Right forelimb (tissue), 1 donor: ENCODE measurements around the gene GSG1L.

Experiments used
- DNase-seq: peaks from one replicate; pipeline ENCODE4 v3.0.0-alpha.2; 2018

GSG1L gene

GRCh38 chr16:28063591-28064061, at the start of gene GSG1L:
Gene GSG1L, minus strand, starts transcription at chr16:28063714. Its CDS starts 290 bp downstream, at chr16:28063424.
- no peak for DNase-seq

DNA sequence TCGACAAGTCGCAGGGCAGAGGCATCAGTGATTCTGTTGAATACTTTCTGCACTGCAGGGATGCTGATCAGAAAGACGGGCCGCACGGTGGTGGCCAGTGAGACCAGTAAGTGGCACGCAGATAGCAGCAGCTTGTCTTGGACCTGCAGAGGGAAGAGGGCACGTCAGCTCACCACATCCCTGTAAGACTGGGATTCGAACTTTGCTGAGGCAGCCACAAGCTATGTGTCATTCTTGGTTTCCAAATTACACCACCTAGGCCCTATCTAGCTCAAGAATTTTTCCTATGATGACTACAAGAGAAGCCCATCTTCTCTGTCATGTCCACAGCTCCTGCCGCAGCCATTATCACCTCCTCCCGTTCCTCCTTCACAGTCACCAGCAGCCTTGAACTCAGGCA, 49.4 kb upstream of the GSG1L start:
- DNase-seq = no peak

DNA sequence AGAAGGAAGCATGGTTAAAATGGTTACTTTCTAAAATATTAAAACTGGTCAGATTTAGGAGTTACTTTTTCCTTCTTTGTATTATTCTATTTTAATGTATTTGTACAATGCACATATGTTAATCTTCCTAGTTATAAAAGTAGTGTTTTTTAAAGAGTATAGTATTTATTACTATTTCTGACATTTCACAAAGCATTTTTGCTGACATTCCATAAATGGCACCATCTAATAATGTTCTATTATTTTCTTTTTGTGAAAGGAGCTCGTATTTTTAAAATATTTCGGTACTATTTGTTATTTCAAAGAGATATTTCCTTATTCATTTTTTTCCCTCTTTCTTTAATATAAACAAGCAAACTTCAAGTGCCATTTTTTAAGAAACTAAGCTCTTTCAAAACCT, 47.5 kb upstream of the GSG1L start:
- DNase-seq = no peak

GRCh38 chr16:28110479-28110878, 47.0 kb upstream of the GSG1L start:
- DNase-seq = no peak

DNA sequence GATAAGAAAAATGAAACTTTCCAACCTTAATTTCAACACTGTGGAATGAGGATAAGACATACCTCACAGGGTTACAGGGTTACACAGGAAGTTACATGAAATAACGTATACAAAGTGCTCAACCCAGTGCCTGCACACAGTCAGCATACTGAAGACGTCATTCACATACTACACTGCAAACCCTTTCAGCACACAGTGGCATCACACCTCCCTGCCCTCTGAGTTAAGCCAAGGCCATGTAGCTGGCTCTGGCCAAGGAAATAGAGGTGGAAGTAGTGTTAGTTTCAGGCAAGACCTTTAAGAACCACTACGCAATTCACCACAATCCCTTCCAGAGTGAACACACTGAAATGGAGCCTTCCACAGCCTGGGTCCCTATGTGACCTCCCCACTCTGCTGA, 46.6 kb upstream of the GSG1L start:
- DNase-seq = no peak

- DNase-seq = no peak
Observed at GRCh38 chr16:28108590-28109247, 45.2 kb upstream of the GSG1L start.

- DNase-seq = no peak
Observed at GRCh38 chr16:28107232-28107631, 43.7 kb upstream of the GSG1L start.

GRCh38 chr16:28106467-28107215, 43.1 kb upstream of the GSG1L start:
- DNase-seq = no peak

DNA sequence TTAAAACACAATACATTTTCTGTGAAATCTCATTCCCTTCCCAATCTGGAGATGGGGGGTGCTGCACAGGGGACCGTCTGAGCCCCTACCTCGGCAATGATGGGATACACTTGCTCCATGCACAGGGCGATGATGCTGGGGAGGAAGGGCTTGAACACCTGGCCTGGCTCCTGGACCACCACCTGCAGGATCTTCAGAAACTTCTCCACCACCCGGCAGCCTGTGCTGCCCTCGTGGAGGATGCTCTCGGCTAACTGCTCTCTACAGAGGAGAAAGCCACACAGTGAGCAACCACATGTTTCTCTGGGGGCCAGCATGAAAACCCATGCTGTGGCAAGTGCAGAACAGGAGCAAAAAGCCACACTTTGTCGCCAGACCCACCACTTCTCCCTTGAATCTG, 42.4 kb upstream of the GSG1L start:
- DNase-seq = no peak

GRCh38 chr16:28105297-28105696, 41.8 kb upstream of the GSG1L start:
- DNase-seq = no peak

DNA sequence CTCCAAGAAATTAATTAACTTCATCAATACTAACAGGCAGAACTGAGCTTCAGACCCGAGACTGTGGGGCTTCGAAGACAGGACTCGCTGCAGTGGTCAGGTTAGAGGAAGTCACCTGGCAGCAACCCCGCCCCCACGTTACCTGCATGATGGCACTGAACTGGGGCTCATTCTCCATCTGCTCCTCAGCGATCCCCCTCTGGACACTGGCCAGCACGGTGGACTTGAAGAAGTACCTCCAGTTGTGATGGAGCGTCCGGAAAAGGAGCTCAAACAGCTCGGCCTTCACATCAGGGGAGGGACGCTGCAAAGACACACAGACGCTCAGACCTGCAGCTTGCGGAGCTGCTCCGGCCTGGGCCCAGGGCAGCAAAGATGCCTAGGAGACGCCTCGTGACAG, 40.9 kb upstream of the GSG1L start:
- DNase-seq = no peak

DNA sequence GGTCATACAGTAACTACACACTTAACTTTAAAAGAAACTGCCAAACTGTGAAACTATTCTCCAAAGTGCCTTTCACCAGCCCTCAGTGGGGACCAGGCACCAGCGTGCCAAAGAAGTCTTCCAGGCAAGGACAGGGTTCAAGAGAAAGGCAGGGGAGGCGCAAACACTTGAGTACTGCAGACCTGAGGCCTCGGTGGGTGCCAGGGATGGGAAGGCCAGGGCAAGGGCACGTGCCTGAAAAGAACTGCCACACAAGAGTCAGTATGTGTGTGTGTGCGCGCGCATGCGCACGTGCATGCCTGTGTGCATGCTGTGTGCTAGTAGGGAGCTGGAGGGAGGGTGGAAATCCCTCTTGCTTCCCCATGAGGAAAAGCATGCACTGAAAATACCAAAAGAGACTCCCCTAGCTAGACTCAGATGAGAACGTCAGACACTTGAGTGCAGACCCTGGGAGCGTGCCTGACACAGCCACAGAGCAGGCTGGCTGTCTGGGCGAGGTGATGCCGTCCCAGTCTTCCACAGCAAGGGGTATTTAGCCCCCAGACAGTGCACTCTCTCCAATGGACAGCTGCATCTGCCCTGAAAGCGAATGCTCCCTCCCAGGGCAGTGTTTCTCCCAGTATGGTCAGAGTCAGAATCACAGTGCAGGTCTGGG, 40.1 kb upstream of the GSG1L start:
- DNase-seq = no peak

DNA sequence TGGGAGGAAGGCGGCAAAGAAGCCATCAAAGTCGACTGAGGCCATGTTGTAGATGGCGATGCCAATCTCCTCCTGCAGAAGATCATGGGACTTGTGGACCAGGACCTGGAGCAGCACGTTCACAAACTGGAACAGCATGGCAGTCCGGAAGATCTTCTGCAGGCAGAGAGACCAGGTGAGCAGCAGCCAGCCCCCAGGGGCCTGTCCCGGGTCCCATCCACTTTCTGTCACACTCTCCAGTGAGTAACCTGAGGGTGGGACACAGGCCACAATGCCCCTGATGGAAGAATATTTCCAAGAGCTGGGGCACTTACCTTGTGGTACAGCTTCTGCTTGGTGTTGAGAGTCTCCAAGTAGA, 38.0 kb upstream of the GSG1L start:
- no peak for DNase-seq

GRCh38 chr16:28100810-28101532, 37.5 kb upstream of the GSG1L start:
- DNase-seq = no peak

- no peak for DNase-seq
Observed at GRCh38 chr16:28098959-28099945, 35.7 kb upstream of the GSG1L start.

DNA sequence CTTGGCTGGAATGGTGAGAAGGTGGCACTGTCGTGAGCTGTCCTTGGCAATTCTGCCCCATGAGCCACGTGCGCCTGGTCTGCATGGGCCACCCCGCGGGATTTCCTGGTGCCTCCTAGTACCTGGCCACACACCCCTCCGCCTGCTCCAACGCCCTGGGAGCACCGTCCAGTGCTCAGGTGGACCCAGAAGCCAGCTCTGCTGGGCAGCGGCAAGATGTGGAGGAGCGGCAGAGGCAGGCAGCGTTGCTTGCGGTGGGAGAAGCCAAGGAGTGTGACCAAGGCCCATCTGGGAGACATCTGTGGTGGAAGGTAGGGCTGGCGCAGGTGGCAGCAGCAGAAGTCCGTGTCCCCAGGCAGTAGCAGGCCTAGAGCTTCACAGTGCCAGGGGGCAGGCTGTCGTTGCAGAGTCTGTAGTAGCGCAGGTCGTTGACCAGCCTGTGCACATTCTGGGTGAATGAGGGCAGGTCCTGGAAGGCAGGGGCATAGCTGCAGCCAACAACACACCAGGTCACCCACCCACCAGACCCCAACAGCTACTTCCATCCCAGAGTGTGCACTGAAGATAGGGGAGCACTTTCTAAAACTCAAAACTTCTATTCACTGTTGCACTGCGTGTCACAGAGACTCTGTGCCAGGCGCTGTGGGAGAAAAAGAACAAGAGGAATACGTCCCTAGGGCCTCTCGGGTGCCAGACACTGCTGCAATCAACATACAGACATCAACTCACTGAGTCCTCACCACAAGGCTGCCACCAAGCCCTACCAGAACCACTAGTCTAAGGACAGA, 34.9 kb upstream of the GSG1L start:
- DNase-seq = no peak

DNA sequence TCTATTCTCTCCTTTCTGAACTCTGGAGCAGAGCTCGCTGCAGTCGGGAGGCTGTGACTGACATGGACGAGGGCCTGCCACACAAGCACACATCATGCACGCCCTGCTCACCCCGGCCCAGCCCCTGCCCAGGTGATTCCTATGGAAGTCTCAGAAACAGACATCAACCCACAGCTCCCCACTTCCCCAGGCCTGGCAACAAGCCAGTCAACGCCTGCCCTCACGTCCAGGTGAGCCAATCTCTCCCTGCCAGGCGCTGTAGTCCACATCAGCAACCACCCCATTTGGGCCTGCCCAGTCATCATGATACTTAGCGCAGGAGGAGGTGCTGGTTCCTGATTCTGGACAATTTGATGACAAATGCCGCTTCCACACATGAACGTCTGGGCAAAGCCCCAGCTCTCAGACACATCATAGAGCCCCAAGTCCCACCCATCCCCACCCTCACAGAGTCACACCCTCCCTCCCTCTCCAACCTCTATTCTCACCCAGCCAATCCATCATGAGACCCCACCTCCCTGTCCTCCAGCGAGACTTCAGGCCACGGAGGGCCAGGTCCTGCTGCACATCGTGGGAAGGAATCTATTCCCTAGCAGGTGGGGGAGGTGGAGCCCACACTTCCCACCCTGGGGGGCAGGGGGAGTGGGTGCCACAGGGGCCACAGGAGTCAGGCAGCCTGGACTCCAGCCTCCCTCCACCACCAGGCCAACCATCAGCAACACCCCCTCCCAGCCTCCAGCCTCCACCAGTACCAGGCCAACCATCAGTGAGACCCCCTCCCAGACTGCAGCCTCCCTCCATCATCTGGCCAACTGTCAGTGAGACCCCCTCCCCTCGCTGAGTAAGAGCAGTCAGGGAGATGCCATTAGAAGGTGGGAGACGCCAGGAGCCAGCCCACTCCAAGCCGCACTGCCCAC, 33.7 kb upstream of the GSG1L start:
- no peak for DNase-seq

- no peak for DNase-seq
Observed at GRCh38 chr16:28093385-28093725, 29.8 kb upstream of the GSG1L start.

- no peak for DNase-seq
Observed at GRCh38 chr16:28092721-28093384, 29.3 kb upstream of the GSG1L start.

- DNase-seq = no peak
Observed at GRCh38 chr16:28091656-28092055, 28.1 kb upstream of the GSG1L start.
